C4-2B (cell line): Measurements from ENCODE around the gene SORL1.
A peak's percentile ranks its signal among the peaks of the same experiment; 100 is the strongest.

ENCODE experiments used
- H3K27ac ChIP-seq: fragments of 450-650 bp; 2 replicates; pipeline ENCODE4 v1.5.1; 2017
- CTCF ChIP-seq: fragments of 450-650 bp; conservative IDR thresholded peaks from 2 replicates; pipeline ENCODE4 v1.5.1; 2017; ENCODE audit warnings: mild to moderate bottlenecking
- ZFX ChIP-seq: fragments of 450-650 bp; IDR thresholded peaks from 2 replicates; pipeline ENCODE4 v1.6.1; 2017

Gene SORL1

DNA sequence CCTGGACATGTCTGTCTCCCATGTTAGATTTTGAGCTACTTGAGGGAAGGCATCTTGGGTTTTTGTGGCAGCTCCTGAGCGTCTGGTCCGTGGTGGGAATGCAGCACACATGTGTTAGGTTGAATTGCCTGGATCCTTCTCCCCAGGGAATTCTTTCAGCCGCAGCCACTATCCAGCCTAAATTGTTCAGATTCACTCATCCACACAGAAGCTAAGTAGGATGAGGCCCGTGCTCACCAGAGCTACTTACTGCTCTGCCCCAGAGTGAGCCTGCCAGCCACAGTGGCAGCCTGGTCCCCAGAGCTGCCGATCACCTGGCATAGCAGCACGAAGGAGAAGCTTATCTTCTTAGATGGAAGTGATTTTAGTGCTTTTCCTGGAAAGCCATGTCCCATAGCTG lies 35.1 kb downstream of the SORL1 start:
- peak overlapping the region; percentile 77 for H3K27ac ChIP-seq
- TF ChIP-seq CTCF = no peak
- no peak for TF ChIP-seq ZFX

DNA sequence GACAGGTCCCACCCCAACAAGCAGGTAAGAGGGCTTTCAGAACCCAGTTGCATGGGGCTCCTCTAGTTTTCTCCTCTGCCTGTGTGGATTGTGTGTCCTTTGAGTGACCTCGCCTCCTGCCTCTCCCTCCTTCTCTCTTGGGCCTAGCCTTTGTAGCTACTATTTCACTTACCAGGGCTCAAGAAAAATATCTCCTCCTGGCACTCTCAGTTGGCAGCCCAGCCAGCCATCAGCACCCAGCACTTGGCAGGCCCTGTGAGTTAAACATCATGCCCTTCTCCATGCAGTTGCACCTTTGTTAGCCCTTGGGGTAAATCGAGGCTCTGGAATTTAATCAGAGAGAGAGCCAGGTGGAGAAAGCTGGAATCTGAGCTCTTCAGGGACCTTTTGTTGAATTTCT lies 36.1 kb downstream of the SORL1 start:
- TF ChIP-seq ZFX = no peak
- no peak for TF ChIP-seq CTCF
- H3K27ac ChIP-seq = peak overlapping the region; percentile 77

DNA sequence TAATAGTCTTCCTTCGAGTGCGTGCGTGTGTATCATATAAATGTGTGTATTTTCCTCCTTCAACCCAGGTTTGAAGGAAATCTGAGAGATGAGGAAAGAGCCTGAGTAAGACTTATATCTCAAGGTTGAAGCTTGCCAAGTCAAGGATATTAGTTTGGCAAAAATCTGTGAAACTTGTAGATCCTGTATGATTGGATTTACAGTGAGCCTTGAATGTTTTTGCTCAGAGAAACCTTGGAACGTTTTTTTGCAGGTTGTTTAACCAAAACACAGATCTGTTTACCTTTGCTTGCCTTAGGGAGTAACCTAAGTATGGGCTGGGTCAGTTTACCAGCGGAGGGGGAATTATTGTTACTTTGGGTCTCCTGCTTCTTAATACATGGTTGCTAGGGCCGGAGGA lies 36.5 kb downstream of the SORL1 start:
- H3K27ac ChIP-seq = peak overlapping the region; percentile 77
- no peak for TF ChIP-seq CTCF
- no peak for TF ChIP-seq ZFX

GRCh38 chr11:121489823-121490222 lies 37.7 kb downstream of the SORL1 start:
- no peak for TF ChIP-seq ZFX
- no peak for TF ChIP-seq CTCF
- no peak overlapping the region for H3K27ac ChIP-seq

- H3K27ac ChIP-seq = no peak overlapping the region
These were observed 42.4 kb downstream of the SORL1 start for GRCh38 chr11:121494355-121495099.

GRCh38 chr11:121497176-121497998 lies 45.3 kb downstream of the SORL1 start:
- H3K27ac ChIP-seq = no peak overlapping the region

More at GRCh38 chr11:121494355-121495099, 42.4 kb downstream of the SORL1 start:
- TF ChIP-seq CTCF = no peak
- no peak for TF ChIP-seq ZFX

More at GRCh38 chr11:121497176-121497998, 45.3 kb downstream of the SORL1 start:
- TF ChIP-seq ZFX (no peak), CTCF (no peak)
